HepG2 (cell line): ENCODE measurements around the gene EIF3L. TPM values are rescaled to one million over a fixed set of nuclear protein-coding genes. Genes with fewer than 3 reads are reported as not detected.

Experiments used
- ATM ChIP-seq: fragments of 450-650 bp; IDR thresholded peaks from 2 replicates; pipeline ENCODE4 v1.7.1; 2017; ENCODE audit warnings: mild to moderate bottlenecking, borderline replicate concordance
- ELF3 ChIP-seq: IDR thresholded peaks from 2 replicates; pipeline ENCODE4 v1.6.1; 2016; ENCODE audit warnings: missing genetic modification reagents, missing compliant biosample characterization
- GATAD2A ChIP-seq: IDR thresholded peaks from 2 replicates; pipeline ENCODE4 v1.6.1; 2016
- HHEX ChIP-seq: IDR thresholded peaks from 2 replicates; pipeline ENCODE4 v1.6.1; 2016; ENCODE audit warnings: control low read depth
- HNRNPK ChIP-seq: fragments of 200-400 bp; formaldehyde crosslinking; IDR thresholded peaks from 2 replicates; pipeline ENCODE4 v1.6.1; 2018; ENCODE audit warnings: low read length, low read depth, moderate library complexity, mild to moderate bottlenecking; ENCODE audit not compliant: poor library complexity, severe bottlenecking
- JUND ChIP-seq: sonication (generic); formaldehyde crosslinking; IDR thresholded peaks from 2 replicates; pipeline ENCODE4 v1.8.0; 2022; ENCODE audit warnings: mild to moderate bottlenecking, missing genetic modification reagents
- KMT2B ChIP-seq: IDR thresholded peaks from 2 replicates; pipeline ENCODE4 v1.6.1; 2016; ENCODE audit warnings: missing genetic modification reagents, missing compliant biosample characterization
- NR2F6 ChIP-seq, 2 experiments: IDR thresholded peaks; 2 replicates each; pipeline ENCODE4 v1.6.1; 2016; ENCODE audit warnings: antibody characterized with exemption in 1 of 2, mild to moderate bottlenecking in 1 of 2
- SIX4 ChIP-seq: sonication (generic); formaldehyde crosslinking; IDR thresholded peaks from 2 replicates; pipeline ENCODE4 v1.4.0; 2020; ENCODE audit warnings: missing genetic modification reagents
- ZFP37 ChIP-seq: sonication (generic); formaldehyde crosslinking; IDR thresholded peaks from 2 replicates; pipeline ENCODE4 v1.4.0; 2020; ENCODE audit warnings: missing genetic modification reagents, borderline replicate concordance
- ZNF34 ChIP-seq: sonication (generic); formaldehyde crosslinking; IDR thresholded peaks from 2 replicates; pipeline ENCODE4 v1.4.0; 2020; ENCODE audit warnings: mild to moderate bottlenecking, missing genetic modification reagents, borderline replicate concordance
- ZNF530 ChIP-seq: sonication (generic); formaldehyde crosslinking; IDR thresholded peaks from 2 replicates; pipeline ENCODE4 v1.5.0; 2020; ENCODE audit warnings: low read depth, mild to moderate bottlenecking, missing genetic modification reagents
- ZNF607 ChIP-seq: sonication (generic); formaldehyde crosslinking; IDR thresholded peaks from 2 replicates; pipeline ENCODE4 v1.5.1; 2020; ENCODE audit warnings: missing genetic modification reagents, mild to moderate bottlenecking, borderline replicate concordance
- ZNF737 ChIP-seq: sonication (generic); formaldehyde crosslinking; IDR thresholded peaks from 2 replicates; pipeline ENCODE4 v1.5.0; 2020; ENCODE audit warnings: missing genetic modification reagents, mild to moderate bottlenecking, borderline replicate concordance
- ZNF749 ChIP-seq: sonication (generic); formaldehyde crosslinking; IDR thresholded peaks from 2 replicates; pipeline ENCODE4 v1.8.0; 2022; ENCODE audit warnings: mild to moderate bottlenecking, missing genetic modification reagents, moderate library complexity, borderline replicate concordance
- ZSCAN9 ChIP-seq: IDR thresholded peaks from 2 replicates; pipeline ENCODE4 v1.6.1; 2016; ENCODE audit warnings: borderline replicate concordance
- polyA plus RNA-seq, 8 experiments: library from polyadenylated mRNA; depleted of rRNA in 3 of 8; stranded (reverse) in 7 of 8; unstranded in 1 of 8; fragments of >200 nt; fragmentation: Illumina TruSeq in 4 of 8; extraction: Trizol in 4 of 8; gene quantifications; 2 replicates each; pipeline versions ENCODE4 v1.2.1 to v1.2.3, GENCODE V29; 2011 to 2016; ENCODE audit warnings: low read depth in 4 of 8, missing spikeins in 1 of 8, mixed read lengths in 1 of 8; ENCODE audit not compliant: insufficient read depth in 1 of 8
- total RNA-seq, 5 experiments: library from RNA; depleted of rRNA; stranded (reverse); fragments of >200 nt; fragmentation: Illumina TruSeq; extraction: Trizol; gene quantifications; 2 replicates each; pipeline ENCODE4 v1.2.3, GENCODE V29; 2016; ENCODE audit warnings: low read depth in 1 of 5
- TF ChIP-seq, protein P1 (sequence below): sonication (generic); formaldehyde crosslinking; conservative IDR thresholded peaks from 2 replicates; pipeline ENCODE4 v1.4.0; 2020; ENCODE audit warnings: mild to moderate bottlenecking, missing genetic modification reagents, moderate library complexity
- TF ChIP-seq, protein P2 (sequence below): sonication (generic); formaldehyde crosslinking; IDR thresholded peaks from 2 replicates; pipeline ENCODE4 v1.8.1; 2023; ENCODE audit warnings: mild to moderate bottlenecking, missing genetic modification reagents, borderline replicate concordance
- TF ChIP-seq, protein P3 (sequence below): sonication (generic); formaldehyde crosslinking; IDR thresholded peaks from 2 replicates; pipeline ENCODE4 v1.9.0; 2021; ENCODE audit warnings: missing genetic modification reagents, mild to moderate bottlenecking, borderline replicate concordance
- TF ChIP-seq, protein P4 (sequence below): sonication (generic); formaldehyde crosslinking; IDR thresholded peaks from 2 replicates; pipeline ENCODE4 v1.5.1; 2020; ENCODE audit warnings: mild to moderate bottlenecking, missing genetic modification reagents, moderate library complexity
- TF ChIP-seq, protein P5 (sequence below): sonication (generic); formaldehyde crosslinking; IDR thresholded peaks from 2 replicates; pipeline ENCODE4 v1.8.0; 2022; ENCODE audit warnings: mild to moderate bottlenecking, missing genetic modification reagents, moderate library complexity

EIF3L gene
- total and polyA plus RNA-seq, 2 of the 13 experiments (the other 11 are each of a cell fraction or from before 2014, with no cell fraction given): 514 to 793 TPM

DNA sequence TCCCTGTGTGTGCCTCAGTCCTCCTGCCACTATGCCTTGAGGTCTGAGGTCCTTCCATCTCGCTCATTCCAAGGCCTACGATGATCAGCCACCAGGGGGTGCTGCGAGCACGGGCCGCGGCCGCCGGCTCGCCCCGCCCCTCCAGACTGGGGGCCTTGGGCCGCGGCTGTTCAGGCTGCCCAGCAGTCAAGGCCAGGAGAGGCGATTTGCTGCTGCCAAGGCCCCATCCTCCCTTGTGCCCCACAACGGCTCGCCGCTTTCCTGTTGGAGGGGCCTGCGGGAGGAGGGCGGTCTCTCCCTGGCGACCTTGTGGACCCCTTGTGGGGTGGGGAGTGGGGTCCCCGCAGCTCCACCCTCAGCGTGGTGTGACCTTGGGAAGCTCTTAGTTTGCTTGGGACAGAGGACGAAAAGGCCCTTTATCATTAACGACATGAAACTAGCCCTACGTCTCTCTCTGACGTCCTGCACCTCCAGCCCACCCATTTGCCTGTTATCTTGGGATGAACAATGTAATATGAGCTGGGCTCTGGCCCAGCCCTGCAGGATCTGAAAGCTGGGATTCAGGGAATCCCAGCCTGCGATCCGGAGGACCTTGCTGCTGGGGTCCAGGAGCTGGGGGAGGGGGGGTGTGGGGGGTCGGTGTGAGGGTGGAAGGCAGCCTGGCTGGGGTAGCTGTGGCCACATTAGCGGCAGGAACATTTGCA is 31.4 kb upstream of the EIF3L start (continued):
- TF ChIP-seq, protein P1, sequence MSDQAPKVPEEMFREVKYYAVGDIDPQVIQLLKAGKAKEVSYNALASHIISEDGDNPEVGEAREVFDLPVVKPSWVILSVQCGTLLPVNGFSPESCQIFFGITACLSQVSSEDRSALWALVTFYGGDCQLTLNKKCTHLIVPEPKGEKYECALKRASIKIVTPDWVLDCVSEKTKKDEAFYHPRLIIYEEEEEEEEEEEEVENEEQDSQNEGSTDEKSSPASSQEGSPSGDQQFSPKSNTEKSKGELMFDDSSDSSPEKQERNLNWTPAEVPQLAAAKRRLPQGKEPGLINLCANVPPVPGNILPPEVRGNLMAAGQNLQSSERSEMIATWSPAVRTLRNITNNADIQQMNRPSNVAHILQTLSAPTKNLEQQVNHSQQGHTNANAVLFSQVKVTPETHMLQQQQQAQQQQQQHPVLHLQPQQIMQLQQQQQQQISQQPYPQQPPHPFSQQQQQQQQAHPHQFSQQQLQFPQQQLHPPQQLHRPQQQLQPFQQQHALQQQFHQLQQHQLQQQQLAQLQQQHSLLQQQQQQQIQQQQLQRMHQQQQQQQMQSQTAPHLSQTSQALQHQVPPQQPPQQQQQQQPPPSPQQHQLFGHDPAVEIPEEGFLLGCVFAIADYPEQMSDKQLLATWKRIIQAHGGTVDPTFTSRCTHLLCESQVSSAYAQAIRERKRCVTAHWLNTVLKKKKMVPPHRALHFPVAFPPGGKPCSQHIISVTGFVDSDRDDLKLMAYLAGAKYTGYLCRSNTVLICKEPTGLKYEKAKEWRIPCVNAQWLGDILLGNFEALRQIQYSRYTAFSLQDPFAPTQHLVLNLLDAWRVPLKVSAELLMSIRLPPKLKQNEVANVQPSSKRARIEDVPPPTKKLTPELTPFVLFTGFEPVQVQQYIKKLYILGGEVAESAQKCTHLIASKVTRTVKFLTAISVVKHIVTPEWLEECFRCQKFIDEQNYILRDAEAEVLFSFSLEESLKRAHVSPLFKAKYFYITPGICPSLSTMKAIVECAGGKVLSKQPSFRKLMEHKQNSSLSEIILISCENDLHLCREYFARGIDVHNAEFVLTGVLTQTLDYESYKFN (CRISPR knock-in tag): peak; percentile 88
- TF ChIP-seq ELF3 (CRISPR knock-in tag) (0 out of 2 replicates have a peak, but pooled peaks have one; percentile 54), GATAD2A (CRISPR knock-in tag) (peak; percentile 83), KMT2B (CRISPR knock-in tag) (peak; percentile 65; the same call in 1 of the 2 replicates), ZNF530 (CRISPR knock-in tag) (no peak), NR2F6 (IDR thresholded peaks at IDR 0.05) (peak; percentile 57), NR2F6 (CRISPR knock-in tag; IDR thresholded peaks at IDR 0.05) (peak; percentile 81), ZNF34 (CRISPR knock-in tag) (no peak), ZNF737 (CRISPR knock-in tag) (no peak), JUND (CRISPR knock-in tag) (no peak), HHEX (no peak), HNRNPK (no peak), ZFP37 (no peak; the same call in 1 of the 2 replicates), SIX4 (CRISPR knock-in tag) (peak; percentile 84), ATM (no peak), ZNF607 (CRISPR knock-in tag) (no peak), ZNF749 (no peak), ZSCAN9 (CRISPR knock-in tag) (peak; percentile 66; the same call in 1 of the 2 replicates)
- TF ChIP-seq, protein P2, sequence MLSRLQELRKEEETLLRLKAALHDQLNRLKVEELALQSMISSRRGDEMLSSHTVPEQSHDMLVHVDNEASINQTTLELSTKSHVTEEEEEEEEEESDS (CRISPR knock-in tag): no peak
- TF ChIP-seq, protein P3, sequence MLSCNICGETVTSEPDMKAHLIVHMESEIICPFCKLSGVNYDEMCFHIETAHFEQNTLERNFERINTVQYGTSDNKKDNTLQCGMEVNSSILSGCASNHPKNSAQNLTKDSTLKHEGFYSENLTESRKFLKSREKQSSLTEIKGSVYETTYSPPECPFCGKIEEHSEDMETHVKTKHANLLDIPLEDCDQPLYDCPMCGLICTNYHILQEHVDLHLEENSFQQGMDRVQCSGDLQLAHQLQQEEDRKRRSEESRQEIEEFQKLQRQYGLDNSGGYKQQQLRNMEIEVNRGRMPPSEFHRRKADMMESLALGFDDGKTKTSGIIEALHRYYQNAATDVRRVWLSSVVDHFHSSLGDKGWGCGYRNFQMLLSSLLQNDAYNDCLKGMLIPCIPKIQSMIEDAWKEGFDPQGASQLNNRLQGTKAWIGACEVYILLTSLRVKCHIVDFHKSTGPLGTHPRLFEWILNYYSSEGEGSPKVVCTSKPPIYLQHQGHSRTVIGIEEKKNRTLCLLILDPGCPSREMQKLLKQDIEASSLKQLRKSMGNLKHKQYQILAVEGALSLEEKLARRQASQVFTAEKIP (CRISPR knock-in tag): no peak
- TF ChIP-seq, protein P4, sequence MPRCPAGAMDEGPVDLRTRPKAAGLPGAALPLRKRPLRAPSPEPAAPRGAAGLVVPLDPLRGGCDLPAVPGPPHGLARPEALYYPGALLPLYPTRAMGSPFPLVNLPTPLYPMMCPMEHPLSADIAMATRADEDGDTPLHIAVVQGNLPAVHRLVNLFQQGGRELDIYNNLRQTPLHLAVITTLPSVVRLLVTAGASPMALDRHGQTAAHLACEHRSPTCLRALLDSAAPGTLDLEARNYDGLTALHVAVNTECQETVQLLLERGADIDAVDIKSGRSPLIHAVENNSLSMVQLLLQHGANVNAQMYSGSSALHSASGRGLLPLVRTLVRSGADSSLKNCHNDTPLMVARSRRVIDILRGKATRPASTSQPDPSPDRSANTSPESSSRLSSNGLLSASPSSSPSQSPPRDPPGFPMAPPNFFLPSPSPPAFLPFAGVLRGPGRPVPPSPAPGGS (CRISPR knock-in tag): peak; percentile 54; the same call in 1 of the 2 replicates
- TF ChIP-seq, protein P5, sequence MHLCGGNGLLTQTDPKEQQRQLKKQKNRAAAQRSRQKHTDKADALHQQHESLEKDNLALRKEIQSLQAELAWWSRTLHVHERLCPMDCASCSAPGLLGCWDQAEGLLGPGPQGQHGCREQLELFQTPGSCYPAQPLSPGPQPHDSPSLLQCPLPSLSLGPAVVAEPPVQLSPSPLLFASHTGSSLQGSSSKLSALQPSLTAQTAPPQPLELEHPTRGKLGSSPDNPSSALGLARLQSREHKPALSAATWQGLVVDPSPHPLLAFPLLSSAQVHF (CRISPR knock-in tag): no peak
